NCI-H187 (cell line): ENCODE results near the gene GALC.

Source experiments
- DNase-seq, 2 experiments: peaks; one replicate each; lab custom pipeline; 2025; lab: John Stamatoyannopoulos, UW

Gene GALC

GRCh38 chr14:87992718-87993628 is at the start of gene GALC:
GALC (minus strand) TSS chr14:87993182; CDS start chr14:87993164, 18 bp downstream.
- peak; percentile 96 for DNase-seq

- no peak for DNase-seq
These were observed 47.2 kb upstream of the GALC start for GRCh38 chr14:88040146-88040545.

- no peak for DNase-seq
These were observed 46.2 kb upstream of the GALC start for GRCh38 chr14:88039197-88039596.

GRCh38 chr14:88037325-88037724 is 44.3 kb upstream of the GALC start:
- DNase-seq: no peak

GRCh38 chr14:88036422-88036821 is 43.4 kb upstream of the GALC start:
- no peak for DNase-seq

- DNase-seq: no peak
These were observed 41.1 kb upstream of the GALC start for GRCh38 chr14:88034076-88034475.

GRCh38 chr14:88032373-88032772 is 39.4 kb upstream of the GALC start:
- DNase-seq: no peak

GRCh38 chr14:88030892-88031291 is 37.9 kb upstream of the GALC start:
- no peak for DNase-seq

- DNase-seq: no peak
These were observed 37.1 kb upstream of the GALC start for GRCh38 chr14:88030079-88030478.

GRCh38 chr14:88029500-88029899 is 36.5 kb upstream of the GALC start:
- DNase-seq: peak; percentile 38 to 43

GRCh38 chr14:88026890-88027289 is 33.9 kb upstream of the GALC start:
- DNase-seq: no peak

GRCh38 chr14:88025313-88025712 is 32.3 kb upstream of the GALC start:
- no peak for DNase-seq

- DNase-seq: peak in 1 of 2 experiments; percentile 40
These were observed 31.5 kb upstream of the GALC start for GRCh38 chr14:88024252-88025086.

GRCh38 chr14:88023658-88024187 is 30.7 kb upstream of the GALC start:
- no peak for DNase-seq

GRCh38 chr14:88017535-88017934 is 24.6 kb upstream of the GALC start:
- no peak for DNase-seq

GRCh38 chr14:88016768-88017167 is 23.8 kb upstream of the GALC start:
- no peak for DNase-seq

GRCh38 chr14:88013750-88014349 is 20.9 kb upstream of the GALC start:
- DNase-seq: peak; percentile 58 to 65

- DNase-seq: no peak
These were observed 19.5 kb upstream of the GALC start for GRCh38 chr14:88012495-88012894.

GRCh38 chr14:88010331-88010730 is 17.3 kb upstream of the GALC start:
- no peak for DNase-seq

- no peak for DNase-seq
These were observed 16.5 kb upstream of the GALC start for GRCh38 chr14:88009486-88009885.

GRCh38 chr14:88008039-88008742 is 15.2 kb upstream of the GALC start:
- no peak for DNase-seq

- DNase-seq: no peak
These were observed 14.6 kb upstream of the GALC start for GRCh38 chr14:88007608-88008007.
